ENCODE measurements around the gene CDK9. TPM values are rescaled to one million over a fixed set of nuclear protein-coding genes. Genes with fewer than 3 reads are reported as not detected.

The CDK9 gene
- polyA plus RNA-seq, 3 donors from 2014 or later, result 44.6 to 83.1 (median 58.1) TPM

GRCh38 chr9:127805620-127806019 is 19.8 kb downstream of the CDK9 start:
- DNase-seq, result no peak
- Mint-ChIP-seq H3K27ac (peak overlapping the region in 4 of 6 donors; percentile 34 to 77 (median 54)), H3K36me3 (peaks cover 0 to 14% (median 0%) of the 10 kb centered on the region in 3 donors), H3K27me3 (ENCODE audit: low read depth in 3 of 3) (peaks cover 0 to 7% (median 3%) of the 10 kb centered on the region in 3 donors), H3K4me1 (peaks cover 26 to 37% of the 10 kb centered on the region in 2 donors), H3K9me3 (no peaks in the 10 kb centered on the region), H3K4me3 (no peak overlapping the region)

DNA sequence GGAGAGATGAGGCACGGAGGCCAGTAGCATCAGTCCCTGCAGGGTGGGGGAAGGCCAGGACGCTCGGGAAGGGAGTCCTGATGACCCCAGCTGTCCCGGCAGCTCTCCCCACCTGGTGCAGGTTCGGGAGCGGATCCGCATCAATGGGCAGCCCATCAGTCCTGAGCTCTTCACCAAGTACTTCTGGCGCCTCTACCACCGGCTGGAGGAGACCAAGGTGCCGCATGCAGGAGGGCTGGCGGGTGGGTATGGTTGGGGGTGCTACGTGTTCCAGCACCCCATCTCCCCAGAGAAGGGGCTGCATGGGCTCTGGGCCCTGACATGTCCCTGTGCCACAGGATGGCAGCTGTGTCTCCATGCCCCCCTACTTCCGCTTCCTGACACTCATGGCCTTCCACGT is 21.0 kb downstream of the CDK9 start:
- peak overlapping the region in 1 of 6 donors; percentile 68 for H3K27ac Mint-ChIP-seq
- peaks cover 0 to 14% (median 0%) of the 10 kb centered on the region in 3 donors for H3K36me3 Mint-ChIP-seq
- H3K4me3 Mint-ChIP-seq, result no peak overlapping the region
- no peaks in the 10 kb centered on the region for H3K9me3 Mint-ChIP-seq
- peaks cover 24 to 32% of the 10 kb centered on the region in 2 donors for H3K4me1 Mint-ChIP-seq
- DNase-seq, result no peak
- peaks cover 0 to 5% (median 3%) of the 10 kb centered on the region in 3 donors for H3K27me3 Mint-ChIP-seq (ENCODE audit: low read depth in 3 of 3)

- H3K4me1 Mint-ChIP-seq, result peaks cover 13 to 20% of the 10 kb centered on the region in 2 donors
- H3K4me3 Mint-ChIP-seq, result no peak overlapping the region
- H3K9me3 Mint-ChIP-seq, result no peaks in the 10 kb centered on the region
- DNase-seq, result no peak
- H3K36me3 Mint-ChIP-seq, result peaks cover 0 to 14% (median 0%) of the 10 kb centered on the region in 3 donors
- peaks cover 0 to 3% (median 3%) of the 10 kb centered on the region in 3 donors for H3K27me3 Mint-ChIP-seq (ENCODE audit: low read depth in 3 of 3)
- peak overlapping the region in 1 of 6 donors; percentile 40 for H3K27ac Mint-ChIP-seq
Observed at GRCh38 chr9:127808347-127809001, 22.6 kb downstream of the CDK9 start.

- H3K4me3 Mint-ChIP-seq, result no peak overlapping the region
- H3K27ac Mint-ChIP-seq, result peak overlapping the region in 1 of 6 donors; percentile 40
- H3K4me1 Mint-ChIP-seq, result peaks cover 7 to 14% of the 10 kb centered on the region in 2 donors
- peaks cover 0 to 14% (median 0%) of the 10 kb centered on the region in 3 donors for H3K36me3 Mint-ChIP-seq
- no peak for DNase-seq
- H3K27me3 Mint-ChIP-seq (ENCODE audit: low read depth in 3 of 3), result peaks cover 0 to 3% (median 3%) of the 10 kb centered on the region in 3 donors
- H3K9me3 Mint-ChIP-seq, result no peaks in the 10 kb centered on the region
Observed at GRCh38 chr9:127809002-127809539, 23.2 kb downstream of the CDK9 start.

GRCh38 chr9:127809540-127810377 is 23.9 kb downstream of the CDK9 start:
- H3K4me1 Mint-ChIP-seq, result peaks cover under 1 to 8% of the 10 kb centered on the region in 2 donors
- H3K27ac Mint-ChIP-seq, result no peak overlapping the region
- no peak for DNase-seq
- no peaks in the 10 kb centered on the region for H3K9me3 Mint-ChIP-seq
- H3K4me3 Mint-ChIP-seq, result no peak overlapping the region
- H3K27me3 Mint-ChIP-seq (ENCODE audit: low read depth in 3 of 3), result peaks cover 0 to 3% (median 0%) of the 10 kb centered on the region in 3 donors
- peaks cover 0 to 14% (median 0%) of the 10 kb centered on the region in 3 donors for H3K36me3 Mint-ChIP-seq

DNA sequence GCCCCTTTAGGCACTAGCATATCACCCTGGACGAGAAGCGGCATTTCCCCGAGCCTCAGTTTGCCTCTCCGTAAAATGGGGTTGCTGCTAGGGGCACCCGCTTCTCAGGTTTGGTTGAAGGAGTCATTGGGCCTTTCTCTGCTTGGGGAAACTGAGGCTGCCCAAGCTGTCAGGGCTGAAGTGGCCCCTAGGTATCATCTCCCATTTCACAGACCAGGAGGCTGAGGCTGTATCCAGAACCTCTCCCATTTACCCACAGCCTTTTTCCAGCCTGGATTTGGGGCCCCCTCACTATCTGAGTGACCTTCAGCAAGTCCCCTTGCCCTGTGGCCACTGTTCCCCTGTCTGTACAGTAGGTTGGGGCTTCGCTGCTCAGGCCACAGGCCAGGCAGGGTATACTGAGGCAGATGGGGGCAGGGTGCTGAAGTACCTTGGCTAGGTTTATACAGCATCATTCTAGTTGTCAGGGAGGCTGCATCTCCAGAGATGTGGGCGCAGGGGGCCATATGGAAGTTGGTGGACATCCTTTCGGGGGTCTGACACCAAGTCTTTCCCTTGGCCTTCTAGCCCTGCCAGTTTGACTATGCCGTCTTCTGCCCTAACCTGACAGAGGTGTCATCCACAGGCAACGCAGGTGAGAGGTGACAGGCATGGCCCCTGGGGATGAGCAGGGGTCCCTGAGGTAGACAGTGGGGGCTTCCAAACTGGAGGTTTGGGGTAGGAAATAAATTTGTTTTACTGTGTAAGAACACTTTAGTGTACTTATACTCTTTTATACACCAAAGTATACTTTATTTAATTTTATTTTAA is 24.7 kb downstream of the CDK9 start:
- Mint-ChIP-seq H3K36me3 (peaks cover 0 to 14% (median 0%) of the 10 kb centered on the region in 3 donors), H3K27ac (peak overlapping the region in 1 of 6 donors; percentile 44), H3K4me1 (peaks cover 0 to 7% of the 10 kb centered on the region in 2 donors), H3K4me3 (no peak overlapping the region), H3K27me3 (ENCODE audit: low read depth in 3 of 3) (peaks cover 0 to 3% (median 0%) of the 10 kb centered on the region in 3 donors), H3K9me3 (no peaks in the 10 kb centered on the region)
- DNase-seq, result no peak

DNA sequence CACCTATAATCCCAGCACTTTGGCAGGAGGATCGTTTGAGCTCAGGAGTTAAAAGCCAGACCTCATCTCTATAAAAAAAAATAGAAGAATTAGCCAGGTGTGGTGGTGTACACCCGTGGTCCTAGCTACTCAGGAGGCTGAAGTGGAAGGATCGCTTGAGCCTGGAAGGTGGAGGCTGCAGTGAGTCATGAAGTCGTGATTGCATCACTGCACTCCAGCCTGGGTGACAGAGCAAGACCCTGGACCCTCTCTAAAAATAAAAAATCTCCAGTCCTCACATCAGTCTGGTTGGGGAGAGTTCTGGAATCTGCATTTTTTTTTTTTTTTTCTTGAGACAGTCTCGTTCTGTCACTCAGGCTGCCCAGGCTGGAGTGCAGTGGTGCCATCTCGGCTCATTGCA is 26.2 kb downstream of the CDK9 start:
- no peak for DNase-seq
- Mint-ChIP-seq H3K9me3 (no peaks in the 10 kb centered on the region), H3K36me3 (peaks cover 0 to 7% (median 0%) of the 10 kb centered on the region in 3 donors), H3K27ac (peak overlapping the region in 1 of 6 donors; percentile 23), H3K27me3 (ENCODE audit: low read depth in 3 of 3) (peaks cover 0 to 4% (median 0%) of the 10 kb centered on the region in 3 donors), H3K4me3 (no peak overlapping the region), H3K4me1 (no peaks in the 10 kb centered on the region)

- Mint-ChIP-seq H3K27ac (no peak overlapping the region), H3K4me1 (no peaks in the 10 kb centered on the region), H3K4me3 (no peak overlapping the region), H3K36me3 (peaks cover 0 to 9% (median 0%) of the 10 kb centered on the region in 3 donors), H3K9me3 (no peaks in the 10 kb centered on the region), H3K27me3 (ENCODE audit: low read depth in 3 of 3) (peaks cover 0 to 3% (median 0%) of the 10 kb centered on the region in 3 donors)
- no peak for DNase-seq
Observed at GRCh38 chr9:127812936-127813675, 27.3 kb downstream of the CDK9 start.

DNA sequence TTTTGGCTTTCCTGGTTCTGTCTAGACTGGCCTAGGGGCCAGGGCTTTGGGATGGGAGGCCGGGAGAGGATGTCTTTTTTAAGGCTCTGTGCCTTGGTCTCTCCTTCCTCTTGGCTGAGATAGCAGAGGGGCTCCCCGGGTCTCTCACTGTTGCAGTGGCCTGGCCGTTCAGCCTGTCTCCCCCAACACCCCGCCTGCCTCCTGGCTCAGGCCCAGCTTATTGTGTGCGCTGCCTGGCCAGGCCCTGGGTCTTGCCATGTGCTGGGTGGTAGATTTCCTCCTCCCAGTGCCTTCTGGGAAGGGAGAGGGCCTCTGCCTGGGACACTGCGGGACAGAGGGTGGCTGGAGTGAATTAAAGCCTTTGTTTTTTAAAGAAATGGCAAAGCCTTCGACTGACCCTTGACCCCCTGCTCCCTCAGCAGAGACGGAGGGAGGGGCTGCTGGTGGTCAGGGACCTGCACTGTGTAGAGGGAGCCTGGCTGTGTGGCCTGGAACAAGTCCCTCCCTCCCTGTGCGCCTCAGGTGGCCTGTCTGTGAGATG is 27.9 kb downstream of the CDK9 start:
- peaks cover 0 to 2% of the 10 kb centered on the region in 2 donors for H3K4me1 Mint-ChIP-seq
- no peak for DNase-seq
- peaks cover 0 to 12% (median 0%) of the 10 kb centered on the region in 3 donors for H3K36me3 Mint-ChIP-seq
- no peak overlapping the region for H3K4me3 Mint-ChIP-seq
- no peak overlapping the region for H3K27ac Mint-ChIP-seq
- peaks cover 0 to 3% (median 1%) of the 10 kb centered on the region in 3 donors for H3K27me3 Mint-ChIP-seq (ENCODE audit: low read depth in 3 of 3)
- no peaks in the 10 kb centered on the region for H3K9me3 Mint-ChIP-seq

GRCh38 chr9:127814619-127815511 is 29.0 kb downstream of the CDK9 start:
- no peak overlapping the region for H3K4me3 Mint-ChIP-seq
- no peaks in the 10 kb centered on the region for H3K9me3 Mint-ChIP-seq
- no peak for DNase-seq
- peaks cover 0 to 8% (median 0%) of the 10 kb centered on the region in 3 donors for H3K36me3 Mint-ChIP-seq
- peaks cover 0 to 3% (median 1%) of the 10 kb centered on the region in 3 donors for H3K27me3 Mint-ChIP-seq (ENCODE audit: low read depth in 3 of 3)
- no peak overlapping the region for H3K27ac Mint-ChIP-seq
- H3K4me1 Mint-ChIP-seq, result peaks cover 0 to 2% of the 10 kb centered on the region in 2 donors

DNA sequence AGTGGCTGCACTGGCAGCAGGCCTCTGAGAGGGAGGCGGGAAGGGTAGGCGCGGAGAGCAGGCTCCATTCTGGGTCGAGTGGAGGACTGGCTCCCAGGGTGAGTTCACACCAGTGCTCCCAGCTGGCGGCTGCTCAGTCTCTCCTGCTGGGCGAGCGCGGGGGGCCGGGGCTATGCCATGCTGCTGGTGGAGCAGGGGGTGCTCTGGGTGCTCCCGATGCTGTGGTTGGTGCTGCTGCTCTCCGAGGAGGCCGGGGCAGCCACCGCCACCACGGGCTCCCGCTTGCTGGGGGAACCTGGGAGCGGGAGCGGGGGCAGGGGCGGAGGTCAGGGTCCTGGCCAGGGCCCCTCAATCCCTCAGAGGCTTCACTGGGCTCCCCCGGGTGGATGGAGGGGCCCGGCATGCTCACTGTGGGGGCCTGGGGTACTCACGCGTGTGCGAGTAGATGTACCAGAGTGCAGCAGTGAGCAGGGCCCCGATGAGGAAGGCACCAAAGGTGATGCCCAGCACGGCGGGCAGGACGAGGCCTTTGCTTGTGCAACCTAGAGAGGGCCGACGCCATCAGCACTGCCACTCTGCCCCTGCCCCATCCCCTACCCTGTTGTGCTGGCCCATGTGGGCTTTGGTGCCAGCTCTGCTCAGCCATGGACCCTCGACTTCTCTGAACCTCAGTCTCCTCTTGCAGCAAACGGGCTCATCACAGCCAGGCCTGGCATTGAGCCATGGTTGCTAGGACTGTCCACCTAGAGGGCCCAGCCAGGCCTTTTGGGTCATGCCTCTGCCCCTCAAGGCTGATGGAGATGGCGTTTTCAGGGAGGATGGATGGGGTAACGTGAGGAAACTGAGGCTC is 29.9 kb downstream of the CDK9 start:
- peaks cover 0 to 1% (median 1%) of the 10 kb centered on the region in 3 donors for H3K27me3 Mint-ChIP-seq (ENCODE audit: low read depth in 3 of 3)
- no peak overlapping the region for H3K27ac Mint-ChIP-seq
- no peaks in the 10 kb centered on the region for H3K9me3 Mint-ChIP-seq
- peaks cover 0 to 8% (median 0%) of the 10 kb centered on the region in 3 donors for H3K36me3 Mint-ChIP-seq
- no peak overlapping the region for H3K4me3 Mint-ChIP-seq
- peaks cover 0 to 2% of the 10 kb centered on the region in 2 donors for H3K4me1 Mint-ChIP-seq
- DNase-seq, result no peak
